NCI-H2029 (cell line): ENCODE measurements around the gene ZC3H8.

ENCODE experiments used
- DNase-seq: peaks from one replicate; lab custom pipeline; 2025; lab: John Stamatoyannopoulos, UW

The ZC3H8 gene

GRCh38 chr2:112164876-112165275 is 90.0 kb downstream of the ZC3H8 start:
- no peak for DNase-seq

GRCh38 chr2:112163541-112163981 is 91.3 kb downstream of the ZC3H8 start:
- no peak for DNase-seq

- DNase-seq: no peak
Measured at GRCh38 chr2:112162956-112163355, 91.9 kb downstream of the ZC3H8 start.

GRCh38 chr2:112162341-112162740 is 92.5 kb downstream of the ZC3H8 start:
- DNase-seq: no peak
